ENCODE results near the gene TTC34. TPM values are rescaled to one million over a fixed set of nuclear protein-coding genes. Genes with fewer than 3 reads are reported as not detected.

The TTC34 gene
- total RNA-seq, 1 experiment from 2014 or later: 0.03 TPM

- H3K27me3 ChIP-seq (replicated peaks): no peaks in the 10 kb centered on the region
- H3K4me3 ChIP-seq: no peak overlapping the region
- no peak overlapping the region for H3K27ac ChIP-seq
- peaks cover 13% of the 10 kb centered on the region; the same call in 1 of the 2 replicates for H3K9me3 ChIP-seq (replicated peaks)
- no peaks in the 10 kb centered on the region for H3K36me3 ChIP-seq
- DNase-seq (ENCODE audit: low read depth in 1 of 2, low spot score in 2 of 2): no peak
- H3K4me1 ChIP-seq (replicated peaks): no peaks in the 10 kb centered on the region
Observed at GRCh38 chr1:2824999-2825398, 23.5 kb upstream of the TTC34 start.

GRCh38 chr1:2823921-2824610 lies 22.6 kb upstream of the TTC34 start:
- H3K4me3 ChIP-seq: no peak overlapping the region
- no peaks in the 10 kb centered on the region for H3K27me3 ChIP-seq (replicated peaks)
- H3K27ac ChIP-seq: no peak overlapping the region
- no peaks in the 10 kb centered on the region for H3K4me1 ChIP-seq (replicated peaks)
- DNase-seq (ENCODE audit: low read depth in 1 of 2, low spot score in 2 of 2): no peak
- peaks cover 13% of the 10 kb centered on the region; the same call in 1 of the 2 replicates for H3K9me3 ChIP-seq (replicated peaks)
- H3K36me3 ChIP-seq: no peaks in the 10 kb centered on the region

GRCh38 chr1:2822621-2823145 lies 21.2 kb upstream of the TTC34 start:
- peaks cover 7% of the 10 kb centered on the region; the same call in 1 of the 2 replicates for H3K9me3 ChIP-seq (replicated peaks)
- H3K4me3 ChIP-seq: no peak overlapping the region
- H3K27me3 ChIP-seq (replicated peaks): no peaks in the 10 kb centered on the region
- H3K4me1 ChIP-seq (replicated peaks): no peaks in the 10 kb centered on the region
- no peak overlapping the region for H3K27ac ChIP-seq
- no peaks in the 10 kb centered on the region for H3K36me3 ChIP-seq
- DNase-seq (ENCODE audit: low read depth in 1 of 2, low spot score in 2 of 2): no peak

- peaks cover 7% of the 10 kb centered on the region; the same call in 1 of the 2 replicates for H3K9me3 ChIP-seq (replicated peaks)
- no peaks in the 10 kb centered on the region for H3K36me3 ChIP-seq
- DNase-seq (ENCODE audit: low read depth in 1 of 2, low spot score in 2 of 2): no peak
- no peak overlapping the region for H3K4me3 ChIP-seq
- H3K4me1 ChIP-seq (replicated peaks): no peaks in the 10 kb centered on the region
- no peaks in the 10 kb centered on the region for H3K27me3 ChIP-seq (replicated peaks)
- no peak overlapping the region for H3K27ac ChIP-seq
Observed at GRCh38 chr1:2821966-2822620, 20.6 kb upstream of the TTC34 start.

- Histone ChIP-seq H3K36me3 (no peaks in the 10 kb centered on the region), H3K4me1 (replicated peaks) (no peaks in the 10 kb centered on the region), H3K27ac (no peak overlapping the region), H3K27me3 (replicated peaks) (no peaks in the 10 kb centered on the region), H3K9me3 (replicated peaks) (peaks cover 7% of the 10 kb centered on the region; the same call in 1 of the 2 replicates), H3K4me3 (no peak overlapping the region)
- no peak for DNase-seq (ENCODE audit: low read depth in 1 of 2, low spot score in 2 of 2)
Observed at GRCh38 chr1:2821373-2821955, 20.0 kb upstream of the TTC34 start.

- H3K4me3 ChIP-seq: no peak overlapping the region
- H3K36me3 ChIP-seq: no peaks in the 10 kb centered on the region
- H3K27me3 ChIP-seq (replicated peaks): no peaks in the 10 kb centered on the region
- no peak for DNase-seq (ENCODE audit: low read depth in 1 of 2, low spot score in 2 of 2)
- 0 out of 2 replicates have a peak, but pooled peaks cover 7% of the 10 kb centered on the region for H3K9me3 ChIP-seq (replicated peaks)
- no peak overlapping the region for H3K27ac ChIP-seq
- no peaks in the 10 kb centered on the region for H3K4me1 ChIP-seq (replicated peaks)
Observed at GRCh38 chr1:2820731-2821372, 19.4 kb upstream of the TTC34 start.

GRCh38 chr1:2819831-2820730 lies 18.6 kb upstream of the TTC34 start:
- H3K4me1 ChIP-seq (replicated peaks): no peaks in the 10 kb centered on the region
- no peaks in the 10 kb centered on the region for H3K36me3 ChIP-seq
- no peak overlapping the region for H3K4me3 ChIP-seq
- H3K27ac ChIP-seq: no peak overlapping the region
- no peaks in the 10 kb centered on the region for H3K27me3 ChIP-seq (replicated peaks)
- 0 out of 2 replicates have a peak, but pooled peaks cover 7% of the 10 kb centered on the region for H3K9me3 ChIP-seq (replicated peaks)
- DNase-seq (ENCODE audit: low read depth in 1 of 2, low spot score in 2 of 2): no peak

GRCh38 chr1:2819429-2819828 lies 17.9 kb upstream of the TTC34 start:
- no peak overlapping the region for H3K27ac ChIP-seq
- no peaks in the 10 kb centered on the region for H3K36me3 ChIP-seq
- H3K4me1 ChIP-seq (replicated peaks): no peaks in the 10 kb centered on the region
- no peak overlapping the region for H3K4me3 ChIP-seq
- no peaks in the 10 kb centered on the region for H3K27me3 ChIP-seq (replicated peaks)
- H3K9me3 ChIP-seq (replicated peaks): 0 out of 2 replicates have a peak, but pooled peaks cover 7% of the 10 kb centered on the region
- no peak for DNase-seq (ENCODE audit: low read depth in 1 of 2, low spot score in 2 of 2)

GRCh38 chr1:2817784-2818564 lies 16.5 kb upstream of the TTC34 start:
- peaks cover 8% of the 10 kb centered on the region; the same call in 1 of the 2 replicates for H3K9me3 ChIP-seq (replicated peaks)
- H3K27me3 ChIP-seq (replicated peaks): no peaks in the 10 kb centered on the region
- H3K4me3 ChIP-seq: no peak overlapping the region
- H3K27ac ChIP-seq: no peak overlapping the region
- no peaks in the 10 kb centered on the region for H3K36me3 ChIP-seq
- no peaks in the 10 kb centered on the region for H3K4me1 ChIP-seq (replicated peaks)
- DNase-seq (ENCODE audit: low read depth in 1 of 2, low spot score in 2 of 2): no peak

- no peak for DNase-seq (ENCODE audit: low read depth in 1 of 2, low spot score in 2 of 2)
- Histone ChIP-seq H3K27me3 (replicated peaks) (no peaks in the 10 kb centered on the region), H3K4me1 (replicated peaks) (no peaks in the 10 kb centered on the region), H3K27ac (no peak overlapping the region), H3K4me3 (no peak overlapping the region), H3K9me3 (replicated peaks) (peaks cover 3% of the 10 kb centered on the region; the same call in 1 of the 2 replicates), H3K36me3 (no peaks in the 10 kb centered on the region)
Observed at GRCh38 chr1:2816786-2817185, 15.3 kb upstream of the TTC34 start.

- H3K4me1 ChIP-seq (replicated peaks): no peaks in the 10 kb centered on the region
- DNase-seq (ENCODE audit: low read depth in 1 of 2, low spot score in 2 of 2): no peak
- no peaks in the 10 kb centered on the region for H3K27me3 ChIP-seq (replicated peaks)
- H3K4me3 ChIP-seq: no peak overlapping the region
- H3K36me3 ChIP-seq: no peaks in the 10 kb centered on the region
- H3K27ac ChIP-seq: no peak overlapping the region
- peaks cover 2% of the 10 kb centered on the region; the same call in 1 of the 2 replicates for H3K9me3 ChIP-seq (replicated peaks)
Observed at GRCh38 chr1:2815551-2815950, 14.1 kb upstream of the TTC34 start.

GRCh38 chr1:2814511-2815075 lies 13.1 kb upstream of the TTC34 start:
- Histone ChIP-seq H3K9me3 (replicated peaks) (peaks cover 2% of the 10 kb centered on the region; the same call in 1 of the 2 replicates), H3K27me3 (replicated peaks) (no peaks in the 10 kb centered on the region), H3K4me1 (replicated peaks) (no peaks in the 10 kb centered on the region), H3K4me3 (no peak overlapping the region), H3K27ac (no peak overlapping the region), H3K36me3 (no peaks in the 10 kb centered on the region)
- DNase-seq (ENCODE audit: low read depth in 1 of 2, low spot score in 2 of 2): no peak

Data from SJSA1 (cell line).